Thyroid gland (tissue), 4 donors: Measurements from ENCODE around the gene AGMAT. TPM values are rescaled to one million over a fixed set of nuclear protein-coding genes. Genes with fewer than 3 reads are reported as not detected.

ENCODE experiments used
- DNase-seq, 2 donors: peaks; one replicate each; pipeline ENCODE4 v3.0.0-alpha.2; 2019
- H3K27ac ChIP-seq, 3 donors: fragments of 200-600 bp; sonication (generic); 1 replicate in 2 of 3; 2 replicates in 1 of 3; pipeline ENCODE4 v1.5.1; 2016 to 2019; ENCODE audit warnings: mild to moderate bottlenecking in 1 of 3, moderate library complexity in 1 of 3
- H3K27me3 ChIP-seq: fragments of 200-600 bp; sonication (generic); one replicate; pipeline ENCODE4 v1.5.1; 2019
- H3K36me3 ChIP-seq, 2 donors: fragments of 200-600 bp; sonication (generic); one replicate each; pipeline ENCODE4 v1.5.1; 2016 to 2019
- H3K4me1 ChIP-seq, 2 donors: fragments of 200-600 bp; sonication (generic); one replicate each; pipeline ENCODE4 v1.5.1; 2017 to 2019
- H3K4me3 ChIP-seq, 3 donors: fragments of 200-600 bp; sonication (generic); replicated peaks in 1 of 3; 1 replicate in 2 of 3; 2 replicates in 1 of 3; pipeline ENCODE4 v1.5.1; 2016; ENCODE audit warnings: mild to moderate bottlenecking in 1 of 3
- H3K9me3 ChIP-seq: fragments of 200-600 bp; sonication (generic); one replicate; pipeline ENCODE4 v1.5.1; 2017
- POLR2A ChIP-seq, 2 donors: fragments of 450-650 bp; IDR thresholded peaks; one replicate each; pipeline ENCODE4 v1.6.1; 2017; ENCODE audit warnings: antibody characterized with exemption in 2 of 2, mild to moderate bottlenecking in 2 of 2, moderate library complexity in 1 of 2
- WGBS, 2 donors: methylation state at CpG; one replicate each; pipeline ENCODE4 v1.1.5; 2017; 5-methylcytosine and 5-hydroxymethylcytosine counted together
- intact Hi-C: fragments of 100-400 bp; cut with DNase I; formaldehyde crosslinking; loops from one replicate; pipeline ENCODE4 v1.15.1; 2023
- total RNA-seq, 4 donors: library from RNA; depleted of rRNA; stranded (reverse); fragments of >200 nt; gene quantifications; one replicate each; pipeline ENCODE4 v1.2.3, GENCODE V29; 2016
- TF ChIP-seq, protein P1 (sequence below), 6 experiments: fragments of 200-600 bp in 3 of 6; fragments of 450-650 bp in 3 of 6; sonication (generic) in 3 of 6; IDR thresholded peaks; one replicate each; pipeline ENCODE4 v1.5.1; 2016 to 2019; ENCODE audit warnings: antibody characterized with exemption in 6 of 6, mild to moderate bottlenecking in 2 of 6, inconsistent platforms in 1 of 6, moderate library complexity in 1 of 6

The AGMAT gene
- total RNA-seq, 4 donors from 2014 or later: 0.13 to 1.6 (median 0.49) TPM; not detected in 1

DNA sequence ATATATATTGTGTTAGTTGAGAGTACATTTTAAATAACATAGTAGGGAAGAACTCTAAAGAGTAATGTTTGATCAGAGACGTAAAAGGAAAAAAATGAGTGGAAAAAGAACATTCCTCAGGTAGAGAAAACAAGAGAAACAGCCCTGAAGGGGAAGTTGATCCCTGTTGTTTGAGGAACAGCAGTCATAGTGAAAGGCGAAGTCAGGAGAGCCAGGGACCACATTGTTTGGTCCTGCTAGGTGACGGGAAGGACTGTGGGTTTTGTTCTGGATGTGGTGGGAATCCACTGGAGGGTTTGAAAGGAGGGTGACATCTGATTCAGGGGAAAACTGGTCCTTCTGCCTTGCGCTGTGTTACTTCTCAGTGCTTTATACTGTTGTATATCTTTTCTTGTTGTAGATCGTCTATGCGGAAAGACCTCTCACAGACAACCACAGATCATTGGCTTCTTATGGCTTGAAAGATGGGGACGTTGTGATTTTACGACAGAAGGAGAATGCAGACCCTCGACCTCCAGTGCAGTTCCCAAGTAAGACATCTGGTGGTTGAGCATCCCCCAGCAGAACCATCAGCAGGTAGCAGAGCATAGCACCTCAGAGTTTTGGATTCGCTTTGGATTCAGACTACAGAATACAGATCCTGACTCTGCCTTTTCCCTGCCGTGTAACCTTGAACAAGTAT lies 41.6 kb upstream of the AGMAT start:
- DNase-seq: no peak
- Histone ChIP-seq H3K4me1 (peaks cover 3 to 4% of the 10 kb centered on the region in 2 donors), H3K27ac (no peak overlapping the region), H3K4me3 (no peak overlapping the region), H3K36me3 (peaks cover 0 to 27% of the 10 kb centered on the region in 2 donors), H3K27me3 (no peaks in the 10 kb centered on the region), H3K9me3 (no peaks in the 10 kb centered on the region)
- WGBS, 2 donors: 87 to 90% methylated on average over 11 of the region's 11 CpGs
- intact Hi-C loops: no loop called here
- TF ChIP-seq POLR2A (IDR thresholded peaks at IDR 0.05): no peak
- TF ChIP-seq, protein P1, sequence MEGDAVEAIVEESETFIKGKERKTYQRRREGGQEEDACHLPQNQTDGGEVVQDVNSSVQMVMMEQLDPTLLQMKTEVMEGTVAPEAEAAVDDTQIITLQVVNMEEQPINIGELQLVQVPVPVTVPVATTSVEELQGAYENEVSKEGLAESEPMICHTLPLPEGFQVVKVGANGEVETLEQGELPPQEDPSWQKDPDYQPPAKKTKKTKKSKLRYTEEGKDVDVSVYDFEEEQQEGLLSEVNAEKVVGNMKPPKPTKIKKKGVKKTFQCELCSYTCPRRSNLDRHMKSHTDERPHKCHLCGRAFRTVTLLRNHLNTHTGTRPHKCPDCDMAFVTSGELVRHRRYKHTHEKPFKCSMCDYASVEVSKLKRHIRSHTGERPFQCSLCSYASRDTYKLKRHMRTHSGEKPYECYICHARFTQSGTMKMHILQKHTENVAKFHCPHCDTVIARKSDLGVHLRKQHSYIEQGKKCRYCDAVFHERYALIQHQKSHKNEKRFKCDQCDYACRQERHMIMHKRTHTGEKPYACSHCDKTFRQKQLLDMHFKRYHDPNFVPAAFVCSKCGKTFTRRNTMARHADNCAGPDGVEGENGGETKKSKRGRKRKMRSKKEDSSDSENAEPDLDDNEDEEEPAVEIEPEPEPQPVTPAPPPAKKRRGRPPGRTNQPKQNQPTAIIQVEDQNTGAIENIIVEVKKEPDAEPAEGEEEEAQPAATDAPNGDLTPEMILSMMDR (IDR thresholded peaks at IDR 0.05): no peak

DNA sequence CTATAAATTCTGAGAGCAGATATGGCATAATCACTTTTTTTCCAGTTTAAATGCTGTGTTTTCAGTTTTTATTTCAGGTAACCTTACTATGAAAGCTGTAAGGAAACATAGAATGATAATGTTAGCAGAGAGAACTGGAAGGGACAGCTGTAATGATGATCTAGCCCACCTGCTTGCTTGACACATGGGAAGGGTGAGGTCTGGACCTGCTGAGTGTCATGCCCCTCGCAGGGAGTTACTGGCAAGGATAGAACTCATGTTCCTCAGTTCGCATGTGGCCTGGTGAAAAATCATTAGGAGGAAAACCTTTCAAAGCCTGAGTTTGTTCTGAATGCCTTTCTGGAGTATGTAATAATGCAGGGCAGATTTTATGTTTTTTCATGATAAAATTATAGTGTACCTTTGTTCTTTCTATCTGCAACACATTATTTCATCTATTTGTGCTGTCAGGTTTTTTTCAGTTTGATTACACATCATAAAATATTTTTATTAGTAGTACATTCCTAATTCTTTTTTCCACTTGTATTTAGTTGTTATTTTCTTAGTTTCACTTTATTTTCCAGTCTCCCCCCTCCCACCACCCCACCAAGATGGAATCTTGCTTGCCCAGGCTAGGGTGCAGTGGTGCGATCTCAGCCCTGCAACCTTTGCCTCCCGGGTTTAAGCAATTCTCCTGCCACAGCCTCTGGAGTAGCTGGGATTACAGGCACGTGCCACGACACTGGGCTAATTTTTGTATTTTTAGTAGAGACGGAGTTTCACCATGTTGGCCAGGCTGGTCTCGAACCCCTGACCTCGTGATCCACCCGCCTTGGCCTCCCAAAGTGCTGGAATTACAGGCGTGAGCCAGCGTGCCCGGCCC lies 40.4 kb upstream of the AGMAT start:
- intact Hi-C loops: no loop called here
- Histone ChIP-seq H3K27ac (no peak overlapping the region), H3K27me3 (no peaks in the 10 kb centered on the region), H3K36me3 (peaks cover 0 to 15% of the 10 kb centered on the region in 2 donors), H3K9me3 (no peaks in the 10 kb centered on the region), H3K4me3 (no peak overlapping the region), H3K4me1 (peaks cover 9 to 15% of the 10 kb centered on the region in 2 donors)
- 91 to 93% methylated on average over 13 of the region's 13 CpGs for WGBS, 2 donors
- DNase-seq: no peak
- TF ChIP-seq POLR2A (IDR thresholded peaks at IDR 0.05): no peak
- TF ChIP-seq, protein P1 (IDR thresholded peaks at IDR 0.05): no peak

DNA sequence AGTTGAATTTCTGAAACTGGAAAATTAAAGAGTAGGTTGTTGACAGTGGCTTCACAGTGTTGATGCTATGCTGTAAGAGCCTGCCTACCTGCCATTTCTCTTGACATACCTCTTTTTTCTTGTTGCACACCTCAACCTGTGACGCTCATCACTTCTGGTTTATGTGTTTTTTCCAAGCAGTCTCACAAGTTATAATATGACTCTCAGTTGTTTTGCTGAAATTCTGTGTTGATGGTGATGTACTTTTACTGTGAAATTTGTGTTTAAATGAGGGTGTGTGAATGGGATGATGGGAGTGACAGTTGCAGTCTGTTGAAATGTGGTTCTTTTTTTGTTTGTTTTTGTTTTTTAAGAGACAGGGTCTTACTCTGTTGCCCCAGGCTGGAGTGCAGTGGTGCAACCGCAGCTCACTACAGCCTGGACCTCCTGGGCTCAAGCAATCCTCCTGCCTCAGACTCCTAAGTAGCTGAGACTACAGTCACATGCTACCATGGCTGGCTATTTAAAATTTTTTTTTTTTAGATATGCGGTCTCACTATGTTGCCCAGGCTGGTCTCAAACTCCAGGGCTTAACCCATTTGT lies 39.4 kb upstream of the AGMAT start:
- intact Hi-C loops: no loop called here
- DNase-seq: no peak
- H3K4me1 ChIP-seq: peaks cover 15 to 26% of the 10 kb centered on the region in 2 donors
- H3K27me3 ChIP-seq: no peaks in the 10 kb centered on the region
- peaks cover 0 to 12% of the 10 kb centered on the region in 2 donors for H3K36me3 ChIP-seq
- 90 to 91% methylated on average over 3 of the region's 3 CpGs for WGBS, 2 donors
- no peaks in the 10 kb centered on the region for H3K9me3 ChIP-seq
- H3K27ac ChIP-seq: no peak overlapping the region
- H3K4me3 ChIP-seq: no peak overlapping the region
- TF ChIP-seq, protein P1 (IDR thresholded peaks at IDR 0.05): no peak
- no peak for TF ChIP-seq POLR2A (IDR thresholded peaks at IDR 0.05)

DNA sequence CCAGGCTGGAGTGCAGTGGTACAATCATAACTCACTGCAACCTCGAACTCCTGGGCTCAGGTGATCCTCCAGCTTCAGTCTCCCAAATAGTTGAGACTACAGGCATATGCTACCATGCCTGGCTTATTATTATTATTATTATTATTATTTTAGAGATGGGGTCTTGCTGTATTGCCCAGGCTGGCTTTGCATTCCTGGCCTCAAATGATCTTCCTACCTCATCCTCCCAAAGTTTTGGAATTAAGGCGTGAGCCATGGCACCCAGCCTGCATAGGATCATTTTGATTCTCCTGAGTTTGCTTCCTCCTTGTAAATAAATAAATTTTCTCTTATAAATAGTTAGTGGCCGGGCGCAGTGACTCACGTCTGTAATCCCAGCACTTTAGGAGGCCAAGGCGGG lies 38.6 kb upstream of the AGMAT start:
- WGBS, 2 donors: 98 to 99% methylated on average over 6 of the region's 6 CpGs
- Histone ChIP-seq H3K4me1 (peaks cover 23 to 29% of the 10 kb centered on the region in 2 donors), H3K36me3 (peaks cover 0 to 12% of the 10 kb centered on the region in 2 donors), H3K9me3 (no peaks in the 10 kb centered on the region), H3K4me3 (no peak overlapping the region), H3K27me3 (no peaks in the 10 kb centered on the region), H3K27ac (no peak overlapping the region)
- intact Hi-C loops: no loop called here
- TF ChIP-seq POLR2A (IDR thresholded peaks at IDR 0.05): no peak
- TF ChIP-seq, protein P1 (IDR thresholded peaks at IDR 0.05): no peak
- no peak for DNase-seq
